ENCODE measurements around the gene ZNF77. TPM values are rescaled to one million over a fixed set of nuclear protein-coding genes. Genes with fewer than 3 reads are reported as not detected.
"Not testable (repeated sequence)": the region's sequence is repeated elsewhere in the genome, so short reads cannot be mapped to it uniquely, and the experiment has no call there.

The ZNF77 gene
- total and polyA plus RNA-seq, 4 donors = 0.90 to 3.5 (median 1.9) TPM

- Histone ChIP-seq H3K4me3 (ENCODE audit: low read depth in 1 of 3, low read length in 3 of 3) (no peak overlapping the region), H3K4me1 (ENCODE audit: control insufficient read depth in 4 of 4, insufficient read depth in 4 of 4, low read length in 3 of 4) (peaks cover 4 to 10% (median 8%) of the 10 kb centered on the region in 4 donors), H3K36me3 (ENCODE audit: control insufficient read depth in 4 of 4, insufficient read depth in 3 of 4, low read depth in 1 of 4, low read length in 3 of 4) (no peaks in the 10 kb centered on the region), H3K9me3 (ENCODE audit: control insufficient read depth in 4 of 4, low read length in 3 of 4) (no peaks in the 10 kb centered on the region), H3K27ac (ENCODE audit: low read depth in 1 of 2, low read length in 2 of 2) (no peak overlapping the region), H3K27me3 (ENCODE audit: control insufficient read depth in 4 of 4, insufficient read depth in 4 of 4, low read length in 3 of 4) (no peaks in the 10 kb centered on the region), H3K9ac (ENCODE audit: low read depth in 1 of 2, low read length in 2 of 2) (no peak overlapping the region)
- 77% methylated on average over 8 of the region's 8 CpGs for WGBS
- DNase-seq (ENCODE audit: low spot score) = no peak
- no peak for TF ChIP-seq ZBTB33 (IDR thresholded peaks at IDR 0.05)
Measured at GRCh38 chr19:2967972-2968371, 23.2 kb upstream of the ZNF77 start.

DNA sequence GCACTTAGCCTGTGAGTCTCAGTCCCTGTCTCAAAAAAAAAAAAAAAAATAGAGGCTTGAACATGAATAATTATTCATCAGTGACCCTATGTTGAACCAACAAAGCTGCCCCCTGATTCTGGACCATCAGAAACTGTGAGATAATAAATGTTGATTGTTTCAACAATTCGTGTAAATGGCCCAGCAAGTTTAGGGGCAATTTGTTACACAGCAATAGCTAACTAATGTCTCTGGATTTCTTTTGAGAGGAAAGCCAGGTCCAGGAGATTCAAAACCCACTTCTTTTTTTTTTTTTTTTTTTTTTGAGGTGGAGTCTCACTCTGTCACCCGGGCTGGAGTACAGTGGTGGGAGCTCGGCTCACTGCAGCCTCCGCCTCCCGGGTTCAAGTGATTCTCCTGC lies 20.1 kb upstream of the ZNF77 start:
- 98% methylated on average over 5 of the region's 5 CpGs for WGBS
- Histone ChIP-seq H3K36me3 (ENCODE audit: control insufficient read depth in 4 of 4, insufficient read depth in 3 of 4, low read depth in 1 of 4, low read length in 3 of 4) (no peaks in the 10 kb centered on the region), H3K4me1 (ENCODE audit: control insufficient read depth in 4 of 4, insufficient read depth in 4 of 4, low read length in 3 of 4) (peaks cover 4 to 14% (median 7%) of the 10 kb centered on the region in 4 donors), H3K9me3 (ENCODE audit: control insufficient read depth in 4 of 4, low read length in 3 of 4) (no peaks in the 10 kb centered on the region), H3K4me3 (ENCODE audit: low read depth in 1 of 3, low read length in 3 of 3) (no peak overlapping the region), H3K27ac (ENCODE audit: low read depth in 1 of 2, low read length in 2 of 2) (no peak overlapping the region), H3K9ac (ENCODE audit: low read depth in 1 of 2, low read length in 2 of 2) (no peak overlapping the region), H3K27me3 (ENCODE audit: control insufficient read depth in 4 of 4, insufficient read depth in 4 of 4, low read length in 3 of 4) (no peaks in the 10 kb centered on the region)
- no peak for TF ChIP-seq JUND (IDR thresholded peaks at IDR 0.05)
- TF ChIP-seq FOXA1 (IDR thresholded peaks at IDR 0.05) = no peak
- TF ChIP-seq RXRA (IDR thresholded peaks at IDR 0.05) = no peak
- TF ChIP-seq REST (IDR thresholded peaks at IDR 0.05) = no peak
- TF ChIP-seq, protein P1, sequence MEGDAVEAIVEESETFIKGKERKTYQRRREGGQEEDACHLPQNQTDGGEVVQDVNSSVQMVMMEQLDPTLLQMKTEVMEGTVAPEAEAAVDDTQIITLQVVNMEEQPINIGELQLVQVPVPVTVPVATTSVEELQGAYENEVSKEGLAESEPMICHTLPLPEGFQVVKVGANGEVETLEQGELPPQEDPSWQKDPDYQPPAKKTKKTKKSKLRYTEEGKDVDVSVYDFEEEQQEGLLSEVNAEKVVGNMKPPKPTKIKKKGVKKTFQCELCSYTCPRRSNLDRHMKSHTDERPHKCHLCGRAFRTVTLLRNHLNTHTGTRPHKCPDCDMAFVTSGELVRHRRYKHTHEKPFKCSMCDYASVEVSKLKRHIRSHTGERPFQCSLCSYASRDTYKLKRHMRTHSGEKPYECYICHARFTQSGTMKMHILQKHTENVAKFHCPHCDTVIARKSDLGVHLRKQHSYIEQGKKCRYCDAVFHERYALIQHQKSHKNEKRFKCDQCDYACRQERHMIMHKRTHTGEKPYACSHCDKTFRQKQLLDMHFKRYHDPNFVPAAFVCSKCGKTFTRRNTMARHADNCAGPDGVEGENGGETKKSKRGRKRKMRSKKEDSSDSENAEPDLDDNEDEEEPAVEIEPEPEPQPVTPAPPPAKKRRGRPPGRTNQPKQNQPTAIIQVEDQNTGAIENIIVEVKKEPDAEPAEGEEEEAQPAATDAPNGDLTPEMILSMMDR (IDR thresholded peaks at IDR 0.05; ENCODE audit: low read depth, low read length, missing input control) = no peak
- TF ChIP-seq FOXA2 (IDR thresholded peaks at IDR 0.05) = no peak
- TF ChIP-seq, protein P2, sequence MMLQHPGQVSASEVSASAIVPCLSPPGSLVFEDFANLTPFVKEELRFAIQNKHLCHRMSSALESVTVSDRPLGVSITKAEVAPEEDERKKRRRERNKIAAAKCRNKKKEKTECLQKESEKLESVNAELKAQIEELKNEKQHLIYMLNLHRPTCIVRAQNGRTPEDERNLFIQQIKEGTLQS (IDR thresholded peaks at IDR 0.05) = no peak
- TF ChIP-seq HNF4G (IDR thresholded peaks at IDR 0.05) = no peak
- no peak for TF ChIP-seq TAF1 (conservative IDR thresholded peaks at IDR 0.05)
- TF ChIP-seq NR2F2 (IDR thresholded peaks at IDR 0.05) = no peak
- TF ChIP-seq EGR1 (IDR thresholded peaks at IDR 0.05; ENCODE audit: low read depth in 2 of 2) = no peak
- no peak for DNase-seq (ENCODE audit: low spot score)

GRCh38 chr19:2963631-2964030 lies 18.9 kb upstream of the ZNF77 start:
- H3K4me3 ChIP-seq (ENCODE audit: low read depth in 1 of 3, low read length in 3 of 3); H3K9ac ChIP-seq (ENCODE audit: low read depth in 1 of 2, low read length in 2 of 2); H3K4me1 ChIP-seq (ENCODE audit: control insufficient read depth in 4 of 4, insufficient read depth in 4 of 4, low read length in 3 of 4); H3K36me3 ChIP-seq (ENCODE audit: control insufficient read depth in 4 of 4, insufficient read depth in 3 of 4, low read depth in 1 of 4, low read length in 3 of 4); H3K9me3 ChIP-seq (ENCODE audit: control insufficient read depth in 4 of 4, low read length in 3 of 4); H3K27ac ChIP-seq (ENCODE audit: low read depth in 1 of 2, low read length in 2 of 2); DNase-seq (ENCODE audit: low spot score); H3K27me3 ChIP-seq (ENCODE audit: control insufficient read depth in 4 of 4, insufficient read depth in 4 of 4, low read length in 3 of 4): not testable (repeated sequence)
- WGBS = 89% methylated on average over 12 of the region's 12 CpGs
